ENCODE measurements around the gene SERTAD4.

Gene SERTAD4

DNA sequence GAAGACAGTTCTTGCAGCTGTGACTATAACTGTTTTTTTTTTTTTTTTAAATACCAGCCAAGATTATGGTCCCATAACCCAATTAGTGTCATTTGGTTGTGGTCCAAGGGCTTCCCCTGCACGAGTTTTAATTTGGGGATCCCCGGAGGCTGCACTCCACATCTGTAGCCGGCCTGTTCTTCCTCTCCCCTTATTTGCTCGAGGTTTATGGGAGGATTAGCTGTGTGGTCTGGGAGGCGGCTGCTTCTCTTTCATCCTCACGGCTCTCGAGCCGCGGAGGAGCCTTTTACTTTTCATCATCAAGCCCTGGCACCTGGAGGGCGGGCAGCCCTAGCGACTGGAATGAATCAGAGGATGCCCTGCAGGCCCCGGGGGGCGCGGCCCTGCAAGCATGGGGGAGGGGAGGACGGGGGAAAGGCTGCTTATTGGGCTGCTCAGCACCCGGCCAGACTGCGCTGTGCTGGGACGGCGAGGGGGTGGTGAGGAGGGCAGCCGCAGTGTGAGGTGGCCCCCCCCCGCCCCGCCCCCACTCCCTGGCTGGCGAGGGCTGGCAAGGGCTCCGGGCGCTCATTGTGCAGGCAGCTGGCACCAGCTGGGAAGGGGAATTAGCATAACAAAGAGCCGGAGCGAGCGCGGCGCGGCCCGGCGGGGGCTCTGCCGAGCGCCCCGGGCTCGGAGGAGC is 18.5 kb downstream of the SERTAD4 start:
- no peak for TF ChIP-seq NFIC (IDR thresholded peaks at IDR 0.05)
- no peak for TF ChIP-seq CEBPB (IDR thresholded peaks at IDR 0.05)
- no peak for TF ChIP-seq USF1 (IDR thresholded peaks at IDR 0.05)
- TF ChIP-seq YY1 (IDR thresholded peaks at IDR 0.05; ENCODE audit: low read depth): no peak
- no peak for TF ChIP-seq TCF12 (IDR thresholded peaks at IDR 0.05; ENCODE audit: low read depth)
- no peak for TF ChIP-seq TEAD4 (IDR thresholded peaks at IDR 0.05)
- TF ChIP-seq RAD21 (IDR thresholded peaks at IDR 0.05; ENCODE audit: low read depth): no peak
- no peak for TF ChIP-seq CREB1 (IDR thresholded peaks at IDR 0.05; ENCODE audit: low read depth)
- TF ChIP-seq ZBTB7A (IDR thresholded peaks at IDR 0.05; ENCODE audit: low read depth): no peak
- no peak for TF ChIP-seq EGR1 (IDR thresholded peaks at IDR 0.05)
- TF ChIP-seq MAX (IDR thresholded peaks at IDR 0.05): no peak
- TF ChIP-seq FOXM1 (IDR thresholded peaks at IDR 0.05; ENCODE audit: borderline replicate concordance, low read depth): no peak
- TF ChIP-seq, protein P1, sequence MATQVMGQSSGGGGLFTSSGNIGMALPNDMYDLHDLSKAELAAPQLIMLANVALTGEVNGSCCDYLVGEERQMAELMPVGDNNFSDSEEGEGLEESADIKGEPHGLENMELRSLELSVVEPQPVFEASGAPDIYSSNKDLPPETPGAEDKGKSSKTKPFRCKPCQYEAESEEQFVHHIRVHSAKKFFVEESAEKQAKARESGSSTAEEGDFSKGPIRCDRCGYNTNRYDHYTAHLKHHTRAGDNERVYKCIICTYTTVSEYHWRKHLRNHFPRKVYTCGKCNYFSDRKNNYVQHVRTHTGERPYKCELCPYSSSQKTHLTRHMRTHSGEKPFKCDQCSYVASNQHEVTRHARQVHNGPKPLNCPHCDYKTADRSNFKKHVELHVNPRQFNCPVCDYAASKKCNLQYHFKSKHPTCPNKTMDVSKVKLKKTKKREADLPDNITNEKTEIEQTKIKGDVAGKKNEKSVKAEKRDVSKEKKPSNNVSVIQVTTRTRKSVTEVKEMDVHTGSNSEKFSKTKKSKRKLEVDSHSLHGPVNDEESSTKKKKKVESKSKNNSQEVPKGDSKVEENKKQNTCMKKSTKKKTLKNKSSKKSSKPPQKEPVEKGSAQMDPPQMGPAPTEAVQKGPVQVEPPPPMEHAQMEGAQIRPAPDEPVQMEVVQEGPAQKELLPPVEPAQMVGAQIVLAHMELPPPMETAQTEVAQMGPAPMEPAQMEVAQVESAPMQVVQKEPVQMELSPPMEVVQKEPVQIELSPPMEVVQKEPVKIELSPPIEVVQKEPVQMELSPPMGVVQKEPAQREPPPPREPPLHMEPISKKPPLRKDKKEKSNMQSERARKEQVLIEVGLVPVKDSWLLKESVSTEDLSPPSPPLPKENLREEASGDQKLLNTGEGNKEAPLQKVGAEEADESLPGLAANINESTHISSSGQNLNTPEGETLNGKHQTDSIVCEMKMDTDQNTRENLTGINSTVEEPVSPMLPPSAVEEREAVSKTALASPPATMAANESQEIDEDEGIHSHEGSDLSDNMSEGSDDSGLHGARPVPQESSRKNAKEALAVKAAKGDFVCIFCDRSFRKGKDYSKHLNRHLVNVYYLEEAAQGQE (IDR thresholded peaks at IDR 0.05; ENCODE audit: low read depth): no peak
- TF ChIP-seq EP300 (IDR thresholded peaks at IDR 0.05; ENCODE audit: borderline replicate concordance): no peak
- TF ChIP-seq TAF1 (IDR thresholded peaks at IDR 0.05; ENCODE audit: low read depth): no peak

DNA sequence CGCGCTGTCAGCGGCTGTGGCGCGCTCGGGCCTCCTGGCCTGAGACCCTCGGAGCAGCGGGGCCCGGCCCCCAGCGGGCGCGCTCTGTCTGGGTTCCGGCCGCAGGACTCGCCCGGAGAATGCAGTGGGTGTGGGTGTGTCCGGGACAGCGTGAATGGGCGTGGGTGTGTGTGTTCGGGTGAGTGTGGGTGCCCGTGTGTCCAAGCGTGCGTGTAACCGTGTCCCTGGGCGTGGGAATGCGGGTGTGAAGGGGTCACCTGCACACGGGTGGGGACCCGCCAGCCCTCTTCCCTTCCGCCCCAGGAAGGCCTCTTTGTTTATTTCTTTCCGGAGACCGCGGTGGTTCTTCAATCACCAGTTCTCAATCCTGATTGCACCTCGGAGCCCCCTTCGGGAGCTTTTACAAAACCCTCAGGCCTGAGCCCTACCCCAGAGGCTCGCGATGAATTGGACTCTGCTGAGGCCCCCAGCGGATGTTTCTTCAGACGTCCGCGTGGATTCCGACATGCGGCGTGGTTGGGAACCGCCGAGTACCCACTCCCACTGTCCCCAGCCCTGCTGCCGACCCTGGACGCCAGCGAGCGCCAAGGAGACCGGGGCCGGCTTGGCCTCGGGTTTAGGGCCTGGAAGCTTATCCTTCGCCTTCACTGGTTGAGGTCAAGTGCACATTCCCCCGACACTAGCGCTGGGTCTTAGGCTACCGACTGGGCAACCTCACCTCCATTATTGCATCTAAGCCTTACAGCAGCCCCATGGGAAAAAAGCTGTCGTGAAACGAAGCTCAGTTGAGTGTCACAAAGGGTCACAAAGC is 19.3 kb downstream of the SERTAD4 start:
- TF ChIP-seq USF1 (IDR thresholded peaks at IDR 0.05) (no peak), ZBTB7A (IDR thresholded peaks at IDR 0.05; ENCODE audit: low read depth) (no peak), EP300 (IDR thresholded peaks at IDR 0.05; ENCODE audit: borderline replicate concordance) (no peak), EGR1 (IDR thresholded peaks at IDR 0.05) (no peak), TEAD4 (IDR thresholded peaks at IDR 0.05) (no peak), YY1 (IDR thresholded peaks at IDR 0.05; ENCODE audit: low read depth) (no peak)
- TF ChIP-seq, protein P1 (IDR thresholded peaks at IDR 0.05; ENCODE audit: low read depth): no peak

- no peak for TF ChIP-seq CEBPB (IDR thresholded peaks at IDR 0.05)
- TF ChIP-seq USF1 (IDR thresholded peaks at IDR 0.05): no peak
- no peak for TF ChIP-seq CREB1 (IDR thresholded peaks at IDR 0.05; ENCODE audit: low read depth)
- TF ChIP-seq EP300 (IDR thresholded peaks at IDR 0.05; ENCODE audit: borderline replicate concordance): no peak
- no peak for TF ChIP-seq TAF1 (IDR thresholded peaks at IDR 0.05; ENCODE audit: low read depth)
- TF ChIP-seq ZBTB7A (IDR thresholded peaks at IDR 0.05; ENCODE audit: low read depth): no peak
- no peak for TF ChIP-seq MAX (IDR thresholded peaks at IDR 0.05)
These were observed 20.0 kb downstream of the SERTAD4 start for GRCh38 chr1:210252621-210253051.

- TF ChIP-seq YY1 (IDR thresholded peaks at IDR 0.05; ENCODE audit: low read depth) (no peak), EP300 (IDR thresholded peaks at IDR 0.05; ENCODE audit: borderline replicate concordance) (no peak), TAF1 (IDR thresholded peaks at IDR 0.05; ENCODE audit: low read depth) (no peak)
These were observed 21.7 kb downstream of the SERTAD4 start for GRCh38 chr1:210254298-210254697.

DNA sequence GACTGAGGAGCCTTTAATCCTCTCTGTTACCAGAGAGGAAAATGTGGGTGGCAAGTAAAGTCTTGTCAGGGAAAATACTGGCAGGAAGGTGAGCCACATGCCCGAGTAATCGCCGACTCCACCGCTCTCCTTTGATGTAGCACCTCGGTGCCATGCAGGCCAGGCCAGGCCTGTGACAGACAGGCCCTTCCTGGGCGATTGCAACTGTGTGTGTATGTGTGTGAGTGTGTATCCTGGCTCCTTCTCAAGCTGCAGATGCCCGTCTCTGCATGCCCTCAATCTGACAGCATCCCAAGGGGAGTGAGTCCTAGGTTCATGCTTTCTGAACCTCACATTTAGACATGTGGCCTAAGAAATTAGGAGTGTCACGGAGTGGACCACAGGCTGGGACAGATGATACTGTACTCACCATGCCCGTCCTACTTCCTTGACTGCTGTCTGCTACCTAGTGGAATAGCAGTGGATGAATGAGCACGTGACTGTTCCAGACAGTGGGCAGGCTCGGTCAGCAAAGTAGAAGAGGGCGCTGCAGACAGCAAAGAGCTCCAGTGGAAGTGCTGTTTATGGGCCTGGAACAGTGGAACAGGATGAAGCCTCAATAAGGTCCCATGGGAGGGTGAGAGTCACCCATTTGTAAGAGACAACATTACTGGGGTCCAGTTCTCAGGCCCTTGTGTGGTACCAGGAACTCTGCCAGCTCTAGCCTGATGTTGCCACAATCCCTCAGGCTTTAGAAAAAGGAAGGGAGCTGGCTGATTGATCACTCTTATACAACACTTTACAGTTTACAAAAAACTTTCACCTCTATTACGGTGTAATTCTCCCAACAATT is 25.3 kb downstream of the SERTAD4 start:
- TF ChIP-seq CEBPB (IDR thresholded peaks at IDR 0.05): no peak
- no peak for TF ChIP-seq RAD21 (IDR thresholded peaks at IDR 0.05; ENCODE audit: low read depth)
- TF ChIP-seq USF1 (IDR thresholded peaks at IDR 0.05): peak; percentile 65
- TF ChIP-seq TCF12 (IDR thresholded peaks at IDR 0.05; ENCODE audit: low read depth): no peak
- TF ChIP-seq, protein P1 (IDR thresholded peaks at IDR 0.05; ENCODE audit: low read depth): no peak
- TF ChIP-seq ZBTB7A (IDR thresholded peaks at IDR 0.05; ENCODE audit: low read depth): no peak
- no peak for TF ChIP-seq EP300 (IDR thresholded peaks at IDR 0.05; ENCODE audit: borderline replicate concordance)
